HEK293T (cell line): ENCODE measurements around the gene PI16.

Experiments used
- ARNT ChIP-seq: fragments of 450-650 bp; IDR thresholded peaks from 2 replicates; pipeline ENCODE4 v1.6.1; 2017; ENCODE audit warnings: mild to moderate bottlenecking
- BHLHE40 ChIP-seq: fragments of 450-650 bp; IDR thresholded peaks from 2 replicates; pipeline ENCODE4 v1.6.1; 2016; ENCODE audit warnings: mild to moderate bottlenecking, moderate library complexity, borderline replicate concordance
- ELF4 ChIP-seq: fragments of 450-650 bp; IDR thresholded peaks from 2 replicates; pipeline ENCODE4 v1.6.1; 2017; ENCODE audit warnings: antibody characterized with exemption
- FOXA1 ChIP-seq: fragments of 450-650 bp; IDR thresholded peaks from 2 replicates; pipeline ENCODE4 v1.6.1; 2016; ENCODE audit warnings: mild to moderate bottlenecking
- FOXK2 ChIP-seq: fragments of 450-650 bp; IDR thresholded peaks from 2 replicates; pipeline ENCODE4 v1.6.1; 2016; ENCODE audit warnings: mild to moderate bottlenecking
- FOXM1 ChIP-seq: fragments of 450-650 bp; IDR thresholded peaks from 2 replicates; pipeline ENCODE4 v1.6.1; 2017; ENCODE audit warnings: mild to moderate bottlenecking, borderline replicate concordance
- HDGF ChIP-seq: fragments of 450-650 bp; IDR thresholded peaks from 2 replicates; pipeline ENCODE4 v1.6.1; 2017; ENCODE audit warnings: antibody characterized with exemption, borderline replicate concordance
- LEF1 ChIP-seq: fragments of 450-650 bp; IDR thresholded peaks from 2 replicates; pipeline ENCODE4 v1.6.1; 2017; ENCODE audit warnings: mild to moderate bottlenecking, borderline replicate concordance
- NFRKB ChIP-seq: fragments of 450-650 bp; IDR thresholded peaks from 2 replicates; pipeline ENCODE4 v1.6.1; 2016; ENCODE audit warnings: mild to moderate bottlenecking, moderate library complexity
- SP1 ChIP-seq: fragments of 450-650 bp; IDR thresholded peaks from 2 replicates; pipeline ENCODE4 v1.6.1; 2017
- SUZ12 ChIP-seq: fragments of 450-650 bp; IDR thresholded peaks from 2 replicates; pipeline ENCODE4 v1.6.1; 2016; ENCODE audit warnings: mild to moderate bottlenecking
- TARDBP ChIP-seq: fragments of 450-650 bp; IDR thresholded peaks from 2 replicates; pipeline ENCODE4 v1.6.1; 2016
- ZNF384 ChIP-seq: fragments of 450-650 bp; IDR thresholded peaks from 2 replicates; pipeline ENCODE4 v1.6.1; 2016
- TF ChIP-seq, protein P1 (sequence below): fragments of 450-650 bp; IDR thresholded peaks from 2 replicates; pipeline ENCODE4 v1.6.1; 2016

DNA sequence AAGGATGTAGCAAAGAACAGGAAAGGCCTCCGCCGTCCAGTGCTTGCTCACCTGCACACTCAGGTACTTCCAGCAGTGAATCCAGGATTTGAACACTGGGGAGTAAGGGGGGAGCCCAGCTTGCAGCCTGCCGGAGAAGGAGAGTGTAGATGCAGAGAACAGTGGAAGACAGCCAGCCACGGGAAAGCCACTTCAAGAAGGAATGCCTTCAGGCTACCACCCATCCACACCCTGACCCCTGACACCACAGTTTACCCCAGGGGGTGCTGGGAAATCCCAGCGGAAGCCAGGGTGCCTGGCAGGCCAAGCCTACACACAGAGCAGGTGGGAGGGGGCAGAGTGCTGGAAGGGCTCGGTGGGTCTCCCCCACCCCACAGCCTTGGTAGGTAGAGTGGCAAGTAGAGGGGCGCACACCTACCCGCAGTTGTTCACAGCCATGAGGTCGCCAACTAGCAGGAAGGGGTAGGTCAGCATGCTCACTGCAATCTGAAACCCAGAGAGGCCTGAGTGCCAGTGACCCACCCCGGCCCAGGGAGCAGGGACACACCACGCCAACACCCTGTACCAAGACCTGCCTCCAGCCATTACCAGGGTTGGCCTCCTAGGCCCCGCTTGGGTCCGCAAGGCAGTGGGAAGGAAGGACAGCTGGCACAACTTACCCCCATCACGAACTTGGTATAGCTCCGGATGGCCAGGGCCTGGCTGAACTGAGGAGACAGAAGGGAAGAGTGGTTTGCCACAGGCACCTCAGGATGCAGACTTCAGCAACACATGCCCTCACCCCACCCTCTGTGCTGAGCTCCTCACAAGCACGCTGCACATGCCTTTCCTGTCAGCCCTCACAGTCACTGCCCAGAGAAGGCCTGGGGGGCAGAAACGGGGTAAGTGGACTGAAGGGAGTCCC lies 15.7 kb downstream of the PI16 start:
- no peak for TF ChIP-seq BHLHE40
- TF ChIP-seq SUZ12: no peak
- TF ChIP-seq FOXM1: no peak
- TF ChIP-seq FOXA1: no peak
- no peak for TF ChIP-seq HDGF
- no peak for TF ChIP-seq SP1
- TF ChIP-seq FOXK2: no peak
- TF ChIP-seq ELF4: no peak
- no peak for TF ChIP-seq TARDBP
- TF ChIP-seq ZNF384: no peak
- TF ChIP-seq ARNT: no peak
- TF ChIP-seq, protein P1, sequence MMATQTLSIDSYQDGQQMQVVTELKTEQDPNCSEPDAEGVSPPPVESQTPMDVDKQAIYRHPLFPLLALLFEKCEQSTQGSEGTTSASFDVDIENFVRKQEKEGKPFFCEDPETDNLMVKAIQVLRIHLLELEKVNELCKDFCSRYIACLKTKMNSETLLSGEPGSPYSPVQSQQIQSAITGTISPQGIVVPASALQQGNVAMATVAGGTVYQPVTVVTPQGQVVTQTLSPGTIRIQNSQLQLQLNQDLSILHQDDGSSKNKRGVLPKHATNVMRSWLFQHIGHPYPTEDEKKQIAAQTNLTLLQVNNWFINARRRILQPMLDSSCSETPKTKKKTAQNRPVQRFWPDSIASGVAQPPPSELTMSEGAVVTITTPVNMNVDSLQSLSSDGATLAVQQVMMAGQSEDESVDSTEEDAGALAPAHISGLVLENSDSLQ: no peak
- no peak for TF ChIP-seq NFRKB
- no peak for TF ChIP-seq LEF1
